ENCODE results near the gene OR2F2.

OR2F2 gene

DNA sequence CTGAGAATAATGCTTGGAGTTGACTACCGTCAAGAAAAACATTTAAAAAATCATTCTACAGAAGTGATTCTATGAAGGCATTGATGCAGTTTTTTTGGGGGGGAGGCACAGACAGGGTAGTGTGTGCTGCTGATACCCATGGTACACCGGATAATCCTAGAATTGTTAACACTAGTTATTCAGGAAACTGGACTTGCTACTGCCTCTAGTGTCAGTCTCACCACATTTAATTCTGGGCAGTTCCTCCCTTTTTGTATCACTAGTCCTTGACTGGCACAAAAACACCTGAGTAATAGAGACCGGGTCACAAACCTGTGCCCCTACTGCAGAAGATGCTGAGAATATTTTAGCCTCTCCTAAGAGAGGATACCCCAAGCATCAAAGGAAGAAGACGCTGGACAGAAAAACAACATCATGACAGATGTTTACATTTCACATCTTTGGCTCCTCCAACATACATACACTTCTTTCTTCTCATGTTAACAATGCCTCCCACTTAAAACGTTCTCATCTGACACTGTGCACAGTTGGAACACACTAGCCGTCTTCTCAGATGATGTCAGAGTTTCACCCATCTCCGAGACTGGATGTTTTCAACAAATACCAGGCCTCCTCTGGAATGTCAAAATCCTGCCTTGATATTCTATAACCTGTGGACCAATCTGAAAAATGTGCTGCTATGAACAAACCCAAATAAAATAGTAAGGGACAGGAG, 19.9 kb upstream of the OR2F2 start:
- no peak for DNase-seq

DNA sequence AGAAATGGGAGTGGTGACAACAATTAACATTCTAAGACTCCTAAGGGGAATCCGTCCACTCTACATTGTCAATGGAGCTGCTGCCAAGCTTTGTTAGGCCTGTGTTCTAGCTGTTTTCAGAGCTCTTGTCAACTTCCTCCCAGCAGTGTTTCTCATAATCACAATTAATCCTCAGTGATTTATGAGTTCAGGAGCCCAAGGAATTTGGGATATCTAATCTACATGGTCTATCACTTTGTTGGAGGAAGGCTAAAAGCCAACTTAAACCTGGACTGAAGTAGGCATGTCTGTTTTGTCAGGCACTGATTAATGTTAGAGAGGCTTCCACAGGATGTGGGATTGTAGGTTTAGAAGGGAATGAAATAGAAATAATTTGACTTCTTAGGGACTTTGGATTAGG, 10.2 kb upstream of the OR2F2 start:
- DNase-seq: no peak

DNA sequence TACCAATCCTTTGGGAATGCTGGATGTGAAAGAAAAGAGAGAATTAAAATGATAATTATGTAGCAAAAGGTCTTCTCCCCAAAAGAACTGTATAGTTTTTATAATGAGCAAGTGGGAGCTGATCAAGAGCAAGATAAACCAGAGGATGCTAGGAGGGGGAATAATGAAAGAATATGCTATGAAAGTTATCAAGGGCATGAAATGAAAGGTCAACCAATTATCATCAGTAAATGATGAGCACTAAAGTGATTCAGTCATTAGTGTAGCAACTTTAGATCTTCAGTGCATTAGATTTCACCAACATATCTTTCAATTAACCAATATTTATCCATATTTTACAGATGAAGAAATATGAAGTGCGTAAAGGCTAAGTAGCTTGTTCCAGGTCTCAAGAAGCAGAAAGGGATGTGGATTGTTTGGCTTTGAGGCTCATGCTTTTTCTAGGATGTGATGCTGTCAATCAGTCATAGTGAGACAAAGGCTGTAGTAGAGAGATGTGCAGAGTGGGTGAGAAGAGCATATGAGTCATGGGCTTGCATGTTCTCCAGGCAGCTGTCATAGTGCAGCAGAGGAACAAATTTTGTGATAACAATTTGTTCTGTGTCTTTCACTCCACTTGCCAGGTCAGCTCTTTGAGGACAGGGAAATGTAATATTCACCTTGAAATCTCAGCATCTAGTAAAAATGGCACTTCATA, 5.7 kb upstream of the OR2F2 start:
- no peak for DNase-seq

DNA sequence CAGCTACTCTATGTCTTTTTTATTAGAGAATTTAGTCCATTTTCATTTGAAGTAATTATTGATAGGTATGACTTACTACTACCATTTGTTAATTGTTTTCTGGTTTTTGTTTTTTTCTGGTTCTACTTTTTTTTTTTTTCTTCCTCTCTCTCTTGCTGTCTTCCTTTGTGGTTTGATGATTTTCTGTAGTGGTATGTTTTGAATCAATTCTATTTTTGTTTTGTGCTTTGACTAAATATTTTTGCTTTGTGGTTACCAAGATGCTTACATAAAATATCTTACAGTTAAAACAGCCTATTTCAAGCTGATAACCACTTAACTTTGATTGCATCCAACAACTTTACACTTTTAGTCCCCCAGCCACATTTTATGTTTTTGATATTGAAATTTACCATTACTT, 3.3 kb upstream of the OR2F2 start:
- DNase-seq: no peak

DNA sequence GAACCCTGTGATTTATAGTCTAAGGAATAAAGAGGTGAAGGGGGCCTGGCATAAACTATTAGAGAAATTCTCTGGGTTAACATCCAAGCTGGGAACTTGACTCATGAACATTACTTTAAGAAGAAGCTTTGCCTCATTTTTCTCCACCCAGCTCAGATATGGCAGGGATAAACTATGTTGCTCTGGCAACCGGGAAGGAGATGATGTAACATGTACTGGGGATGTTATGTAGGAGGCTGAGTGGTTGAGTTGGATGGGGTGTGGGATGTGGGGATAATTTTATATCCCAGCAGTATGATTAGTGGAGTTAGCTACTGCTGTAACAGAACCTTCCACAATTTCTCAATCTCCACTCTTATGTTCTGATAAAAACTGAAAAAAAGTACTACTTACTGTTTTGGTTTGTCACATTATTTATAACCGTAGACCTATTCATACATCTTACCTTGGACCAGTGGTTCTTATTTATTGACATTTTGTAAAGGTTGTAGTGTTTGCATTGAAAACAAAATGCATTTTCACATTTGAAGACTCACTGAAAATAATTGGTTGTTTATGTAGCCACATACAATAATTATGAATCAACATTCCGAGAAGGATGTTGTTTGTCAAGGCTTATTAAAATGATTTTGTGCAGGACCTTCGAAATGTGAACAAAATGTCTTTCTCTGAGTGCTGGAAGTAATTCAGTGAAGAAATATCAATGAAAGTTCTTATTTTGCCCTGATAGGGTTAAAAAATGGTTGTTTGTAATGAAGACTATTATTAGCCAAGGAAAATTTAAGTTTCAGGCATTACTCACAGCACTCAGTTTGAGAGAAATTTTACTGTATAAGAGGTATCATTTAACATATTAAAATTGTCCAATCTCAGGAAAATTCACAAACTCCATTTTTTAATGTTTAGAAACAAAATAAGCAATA, 1.3 kb downstream of the OR2F2 start:
- no peak for DNase-seq

DNA sequence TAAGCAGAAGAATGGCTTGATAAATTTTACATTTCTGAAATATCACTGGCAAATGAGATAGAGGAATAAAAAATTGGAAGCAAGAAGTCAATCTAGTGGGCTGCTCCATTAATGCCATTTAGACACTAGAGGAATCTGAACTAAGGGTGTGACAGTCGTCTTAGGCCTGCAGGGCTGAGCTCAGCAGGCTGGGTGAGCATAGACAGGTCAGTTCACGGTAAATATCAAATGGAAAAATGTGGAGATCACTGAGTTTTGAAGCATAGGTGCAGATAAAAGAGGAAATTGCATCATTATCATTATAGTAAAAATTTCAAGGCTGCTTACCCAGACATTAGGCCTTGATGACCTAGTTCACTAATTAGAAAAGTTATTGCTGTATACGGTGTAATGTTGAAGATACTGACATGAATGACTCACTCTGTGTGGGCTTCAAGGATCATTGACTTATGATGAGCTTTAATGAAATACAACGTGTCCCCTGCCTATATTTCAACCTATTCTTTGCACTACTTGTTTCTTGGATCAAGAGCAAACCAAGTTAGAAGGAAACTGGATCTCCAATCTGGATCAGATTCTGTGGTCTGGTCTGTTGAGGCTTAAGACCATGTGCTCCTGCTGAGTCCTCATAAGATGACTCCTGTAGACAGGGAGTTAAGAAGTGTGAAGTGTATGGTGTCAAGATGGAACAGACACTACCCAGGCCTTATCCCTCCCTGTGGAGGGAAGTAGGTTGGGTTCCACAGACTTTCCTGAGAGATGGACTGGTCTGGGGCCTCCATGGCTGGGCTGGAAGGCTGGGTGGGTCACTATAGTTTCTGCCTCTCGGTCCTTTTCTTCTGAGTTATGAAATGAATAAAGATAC, 3.6 kb downstream of the OR2F2 start:
- DNase-seq: no peak

DNA sequence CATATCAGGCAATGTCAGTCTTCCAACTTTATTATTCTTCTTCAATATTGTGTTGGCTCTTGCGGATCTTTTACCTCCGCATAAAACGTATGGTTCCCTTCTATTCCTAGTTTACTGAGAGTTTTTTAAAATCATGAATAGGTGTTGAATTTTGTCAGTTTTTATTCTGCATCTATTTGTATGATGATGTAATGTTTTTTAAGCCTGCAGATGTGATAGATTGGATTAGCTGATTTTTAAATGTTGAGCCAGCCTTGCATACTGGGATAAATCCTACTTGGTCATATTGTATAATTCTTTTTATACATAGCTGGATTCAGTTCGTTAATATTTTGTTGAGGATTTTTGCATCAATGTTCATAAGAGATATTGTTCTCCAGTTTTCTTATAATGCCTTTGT, 10.4 kb downstream of the OR2F2 start:
- no peak for DNase-seq

DNA sequence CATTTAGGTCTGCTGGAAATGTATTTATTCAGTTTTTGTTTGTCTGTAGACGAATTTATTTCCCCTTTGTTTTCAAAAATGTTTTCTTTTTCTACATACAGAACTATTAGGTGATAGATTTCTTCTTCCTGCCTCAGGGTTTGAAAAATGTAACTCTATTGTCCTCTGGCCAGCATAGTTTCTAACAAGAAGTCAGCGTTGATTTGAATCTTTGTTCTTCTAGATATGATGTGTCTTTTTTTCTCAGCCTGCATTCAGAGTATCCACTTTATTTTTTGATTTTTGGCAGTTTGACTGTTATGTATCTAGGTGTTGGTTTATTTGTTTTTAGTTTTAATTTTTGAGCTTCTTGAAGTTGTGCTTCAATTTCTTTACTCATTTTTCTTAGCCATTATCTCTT, 12.1 kb downstream of the OR2F2 start:
- no peak for DNase-seq

DNA sequence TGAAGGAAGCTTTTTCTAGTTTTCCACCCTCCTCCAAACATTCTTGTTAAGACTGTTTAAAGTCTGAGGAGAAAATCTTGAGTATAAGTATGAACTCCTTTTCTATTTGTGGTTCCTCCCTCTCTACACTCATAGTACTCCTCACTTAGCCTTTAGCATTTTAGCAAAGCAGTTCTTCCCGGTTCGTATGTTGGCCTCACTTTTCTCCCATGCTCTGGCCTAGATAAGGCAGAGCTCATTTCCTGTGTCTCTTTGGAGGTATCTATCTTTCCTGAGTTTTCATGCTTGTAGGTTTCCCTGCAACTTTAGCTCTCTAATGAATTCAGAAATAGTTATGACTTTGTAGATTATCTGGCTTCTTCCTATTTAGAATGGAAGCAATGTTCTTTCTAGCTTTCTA, 13.7 kb downstream of the OR2F2 start:
- no peak for DNase-seq

DNA sequence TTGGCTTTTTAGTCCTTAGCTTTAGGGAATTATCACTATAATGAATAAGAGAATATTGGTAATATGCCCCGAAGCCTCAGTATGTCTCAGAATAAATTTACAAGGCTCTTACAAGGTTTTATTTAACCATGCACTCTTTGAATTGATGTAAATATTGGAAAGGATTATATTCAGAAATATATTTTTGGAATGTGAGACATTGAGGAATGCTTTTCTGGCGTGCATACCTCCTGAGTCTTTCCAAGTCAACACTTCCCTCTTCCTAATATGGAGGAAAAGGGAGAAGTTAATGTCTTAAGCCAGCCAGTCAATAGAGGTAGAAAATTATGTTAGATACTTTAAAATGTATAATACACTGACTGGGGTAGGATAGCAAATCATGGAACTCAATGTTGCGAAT, 18.4 kb downstream of the OR2F2 start:
- DNase-seq: no peak

DNA sequence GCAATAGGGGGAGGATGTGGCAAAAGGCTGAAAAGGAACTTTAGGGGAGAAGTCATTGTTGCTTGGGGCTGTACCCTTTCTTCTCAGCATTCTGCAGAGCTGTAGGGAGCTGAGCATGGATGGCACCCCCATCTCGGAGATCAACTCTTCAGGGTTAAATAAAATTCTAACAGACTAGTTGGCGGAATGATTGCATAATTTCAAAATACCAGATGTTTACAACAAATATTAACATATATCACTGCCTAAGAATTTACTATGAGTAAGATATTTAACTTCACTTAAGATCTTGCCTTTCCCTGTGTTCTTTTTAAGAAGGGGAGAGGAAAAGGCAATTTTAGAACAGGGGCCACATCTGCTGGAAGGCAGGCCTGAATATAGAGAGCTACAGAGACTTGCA, 19.1 kb downstream of the OR2F2 start:
- no peak for DNase-seq

DNA sequence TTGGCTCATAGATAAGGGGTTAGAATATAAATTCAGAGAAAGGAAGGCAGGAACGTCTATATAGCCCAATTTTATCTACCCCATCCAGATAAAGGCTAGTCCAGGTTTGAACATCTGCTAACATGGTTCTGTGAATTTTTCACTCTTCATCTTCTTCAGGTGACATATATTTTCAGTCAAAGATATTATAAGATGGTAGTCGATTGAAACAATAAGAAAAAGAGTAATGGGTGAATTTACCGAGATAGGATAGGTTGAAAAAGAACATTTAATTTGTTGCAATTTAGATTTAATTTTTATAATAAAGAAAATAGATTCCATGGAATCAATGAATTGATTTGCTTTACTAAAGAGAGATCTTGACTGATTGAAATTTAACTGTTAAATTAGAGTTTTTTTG, 19.5 kb downstream of the OR2F2 start, which contains the start of gene OR2F1:
Gene OR2F1 (plus strand): TSS at position 301 of the 400 bp plus-strand sequence. CDS start 5,127 bp downstream, outside the sequence.
- no peak for DNase-seq

DNA sequence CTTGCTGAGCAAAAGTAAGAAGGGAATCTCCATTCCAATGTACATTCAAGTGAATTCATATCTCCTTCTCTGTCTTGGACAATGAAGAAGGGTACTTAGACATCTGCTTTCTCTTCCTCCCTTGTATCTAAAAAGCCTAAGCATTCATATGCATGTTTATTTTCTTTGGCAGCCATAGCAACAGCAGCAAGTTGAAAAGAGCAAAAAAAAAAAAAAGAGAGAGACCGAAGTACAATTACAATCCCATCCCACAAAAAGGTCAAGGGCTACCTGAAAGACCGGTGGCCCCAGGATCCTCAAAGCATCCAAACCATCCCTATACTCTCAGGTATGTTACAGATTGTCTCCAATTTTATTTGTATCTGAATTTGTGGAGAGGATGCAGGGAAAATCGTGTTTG, 23.7 kb downstream of the OR2F2 start:
- no peak for DNase-seq

DNA sequence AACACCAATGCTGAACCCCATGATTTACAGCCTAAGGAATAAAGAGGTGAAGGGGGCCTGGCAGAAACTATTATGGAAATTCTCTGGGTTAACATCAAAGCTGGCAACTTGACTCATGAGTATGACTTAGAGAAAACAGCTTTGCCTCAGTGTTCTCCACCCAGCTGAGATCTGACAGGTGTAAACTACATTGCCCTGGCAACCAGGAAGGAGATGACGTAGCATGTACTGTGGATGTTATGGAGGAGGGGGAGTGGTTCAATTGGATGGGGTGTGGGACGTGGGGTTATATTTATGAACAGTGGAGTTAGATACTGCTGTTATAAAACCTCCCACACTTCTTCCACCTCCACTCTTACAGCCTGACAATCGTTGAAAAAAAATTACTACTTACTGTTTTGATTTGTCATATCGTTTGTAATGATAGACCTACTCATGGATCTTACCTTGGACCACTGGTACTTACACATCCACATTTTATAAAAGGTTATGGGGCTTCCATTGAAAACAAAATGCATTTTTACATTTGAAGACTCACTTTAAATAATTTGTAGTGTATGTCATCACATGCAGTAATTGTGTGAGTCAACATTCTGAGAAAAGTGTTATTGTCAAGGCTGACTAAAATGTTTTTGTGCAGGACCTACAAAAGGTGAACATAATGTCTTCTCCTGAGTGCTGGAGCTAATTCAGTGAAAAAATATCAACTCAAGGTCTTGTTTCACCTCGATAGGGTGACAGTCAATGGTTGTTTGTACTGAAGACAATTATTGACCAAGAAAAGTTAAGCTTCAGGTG, 26.0 kb downstream of the OR2F2 start:
- DNase-seq: no peak

DNA sequence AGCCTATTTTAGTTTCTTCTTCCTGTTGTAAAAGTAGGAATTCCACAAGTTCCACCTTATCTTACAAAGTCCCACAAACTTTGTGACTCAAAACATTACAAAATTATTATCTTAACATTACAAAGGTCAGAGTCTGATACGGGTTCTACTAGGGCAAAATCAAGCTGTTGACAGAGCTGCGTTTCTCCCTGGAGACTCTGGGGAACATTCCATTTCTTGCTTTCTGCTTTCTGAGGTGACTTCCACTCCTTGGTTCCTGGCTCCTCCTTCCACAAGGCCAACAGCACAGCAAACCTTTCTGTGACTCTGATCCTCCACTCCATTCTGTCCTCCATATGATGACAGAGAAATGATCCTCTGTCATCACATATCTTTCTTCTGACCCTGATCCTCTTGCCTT, 30.2 kb downstream of the OR2F2 start:
- DNase-seq: no peak

DNA sequence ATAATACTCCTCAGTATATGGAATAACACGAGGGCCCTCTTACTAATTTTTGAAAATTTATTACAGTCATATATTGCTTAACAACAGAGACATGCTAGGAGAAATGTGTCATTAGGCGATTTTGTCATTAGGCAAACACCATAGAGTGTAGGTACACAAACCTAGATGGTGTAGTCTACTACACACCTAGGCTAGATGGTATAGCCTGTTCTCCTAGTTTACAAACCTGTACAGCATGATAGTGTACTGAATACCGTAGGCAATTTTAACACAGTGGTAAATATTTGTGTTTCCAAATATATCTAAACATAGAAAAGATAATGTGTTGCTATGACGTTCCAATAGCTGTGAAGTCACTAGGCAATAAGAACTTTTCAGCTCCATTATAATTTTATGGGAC, 32.4 kb downstream of the OR2F2 start:
- no peak for DNase-seq

DNA sequence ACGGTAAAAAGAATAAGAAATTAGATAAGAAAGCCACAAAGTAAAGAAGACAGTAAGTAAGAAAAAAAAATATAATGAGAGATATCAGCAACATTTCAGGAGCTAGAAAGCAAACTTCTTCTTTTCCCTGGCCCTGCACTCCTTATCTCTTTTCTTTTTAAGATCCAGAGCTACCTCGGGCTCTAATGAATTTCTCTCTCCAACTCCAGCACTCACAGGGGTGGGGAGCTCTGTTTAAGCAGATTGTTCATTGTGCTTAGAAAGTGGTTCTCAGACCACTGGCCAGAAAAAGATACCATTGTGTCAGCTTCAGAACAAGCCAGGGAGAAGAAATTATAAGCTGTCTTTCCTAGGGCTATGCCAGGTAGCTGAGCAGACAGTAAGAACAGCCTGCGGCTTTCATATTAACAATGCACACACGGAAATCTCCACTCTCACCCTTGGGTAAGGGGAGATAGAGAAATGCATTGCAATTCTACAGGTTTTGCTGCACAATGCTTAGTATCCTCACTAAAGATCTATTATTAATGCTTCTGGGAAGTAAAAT, 38.9 kb downstream of the OR2F2 start:
- no peak for DNase-seq

DNA sequence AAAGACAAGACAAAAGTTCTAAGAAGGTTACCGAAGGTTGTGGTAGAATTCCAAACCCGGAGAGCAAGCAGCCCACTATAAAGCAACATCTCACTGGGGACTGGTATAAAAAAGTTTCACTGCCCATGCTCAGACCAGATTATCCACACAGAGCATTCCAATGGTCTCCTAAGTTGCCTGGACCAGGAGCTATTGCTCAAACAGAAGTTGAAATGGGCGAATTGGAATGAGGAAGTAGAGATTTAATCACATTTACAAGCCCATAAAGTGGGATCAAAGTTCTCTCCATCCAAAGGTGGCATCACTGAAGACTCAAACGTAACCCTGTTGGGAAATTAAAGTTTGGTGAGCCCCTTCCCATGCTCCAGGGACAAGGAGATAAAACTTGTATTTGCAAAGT, 39.4 kb downstream of the OR2F2 start:
- DNase-seq: no peak

DNA sequence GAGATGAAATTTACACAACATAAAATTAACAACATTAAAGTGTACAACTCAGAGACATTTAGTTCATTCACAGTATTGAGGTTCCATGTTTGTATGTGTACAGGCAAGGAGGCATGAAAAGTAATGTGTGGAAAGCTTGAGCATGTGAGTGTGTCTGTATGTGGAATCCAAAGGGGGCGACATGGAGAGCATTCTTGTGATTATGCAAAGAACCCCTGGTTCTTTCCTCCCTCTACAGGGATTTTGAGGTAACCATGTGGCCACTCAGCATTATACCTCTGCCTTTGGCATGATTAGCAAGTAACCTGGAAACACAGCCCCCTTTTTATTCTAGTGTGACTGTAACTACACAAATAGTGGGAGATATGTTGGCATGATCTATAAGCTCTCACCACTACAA, 40.6 kb downstream of the OR2F2 start:
- DNase-seq: no peak

DNA sequence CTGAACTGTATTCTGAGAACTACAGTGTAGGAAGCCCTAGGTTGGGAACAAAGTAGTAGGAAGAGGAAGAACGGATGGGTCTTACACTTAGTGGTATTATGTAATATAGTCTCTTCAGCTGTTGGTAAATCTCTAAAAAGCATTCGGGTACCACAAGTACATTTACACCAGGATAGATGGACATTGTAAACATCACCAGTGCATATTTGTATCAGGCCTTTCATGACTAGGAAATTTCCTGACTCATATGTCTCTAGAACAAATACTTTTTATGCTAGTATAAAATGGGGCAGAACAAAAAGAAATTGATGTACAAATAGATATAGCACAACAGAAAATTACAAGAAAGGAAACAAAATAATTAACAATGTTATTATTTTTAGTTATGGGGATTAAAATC, 43.6 kb downstream of the OR2F2 start:
- DNase-seq: no peak

DNA sequence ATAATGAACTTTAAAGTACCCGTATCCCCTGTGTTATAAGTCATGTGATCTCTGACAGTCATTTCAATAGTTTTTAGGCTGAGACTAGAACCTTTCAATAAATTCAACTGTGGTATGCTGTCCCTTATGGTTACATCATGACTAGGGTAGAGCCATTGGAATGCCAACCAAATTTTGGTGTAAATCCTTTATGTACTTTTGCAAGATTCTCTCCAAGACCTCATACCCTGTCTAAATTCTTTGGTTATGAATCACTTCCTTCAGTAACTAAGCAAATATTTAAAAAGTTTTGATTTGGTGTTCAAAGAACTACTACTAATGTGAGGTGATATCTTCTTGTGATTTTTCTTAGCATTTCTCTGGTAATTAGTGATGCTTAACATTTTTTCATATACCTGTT, 44.3 kb downstream of the OR2F2 start:
- DNase-seq: no peak

DNA sequence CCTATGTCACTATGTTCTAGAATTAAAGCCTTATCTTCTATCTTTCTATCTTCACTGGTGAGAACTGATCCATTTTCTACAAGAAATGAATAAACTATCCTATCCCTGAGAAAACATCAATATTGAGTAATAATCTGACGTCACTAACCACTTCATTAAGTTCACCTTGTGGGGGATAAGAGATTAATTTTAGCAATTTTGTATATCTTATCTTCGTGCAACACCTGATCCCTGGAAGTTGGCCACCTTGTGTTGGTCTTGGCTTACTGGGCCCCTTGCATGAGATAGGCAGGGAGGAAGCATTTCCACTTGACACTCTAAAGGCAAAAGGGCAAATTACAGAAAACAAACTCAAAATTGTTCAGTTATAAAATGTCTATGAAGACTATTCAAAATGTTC, 45.0 kb downstream of the OR2F2 start:
- no peak for DNase-seq

All from activated T-cell treated with anti-CD3 and anti-CD28 coated beads, Interleukin-2, amount 50 U/mL, for 48 hours (primary cell).